ENCODE measurements around the gene RAB3IP.

- no peak for TF ChIP-seq CTCF (conservative IDR thresholded peaks at IDR 0.05)
- no peak for TF ChIP-seq EZH2 (IDR thresholded peaks at IDR 0.05; ENCODE audit: low read depth)
These were observed 113.3 kb downstream of the RAB3IP start for GRCh38 chr12:69851976-69852375.

All from PC-9 (cell line).